IgD-negative memory B cell (primary cell): Measurements from ENCODE around the gene KCNH5. TPM values are rescaled to one million over a fixed set of nuclear protein-coding genes. Genes with fewer than 3 reads are reported as not detected.

Experiments used
- H3K27ac Mint-ChIP-seq, 3 donors: one replicate each; pipeline ENCODE4 v1.8.0; 2020 to 2022; ENCODE audit warnings: mild to moderate bottlenecking in 3 of 3, mixed read lengths in 3 of 3, moderate library complexity in 1 of 3
- H3K27me3 Mint-ChIP-seq: one replicate; pipeline ENCODE4 v1.8.0; 2021; ENCODE audit warnings: mixed read lengths
- H3K36me3 Mint-ChIP-seq: one replicate; pipeline ENCODE4 v1.8.0; 2020; ENCODE audit warnings: mild to moderate bottlenecking, mixed read lengths
- H3K4me1 Mint-ChIP-seq, 3 donors: one replicate each; pipeline ENCODE4 v1.8.0; 2020 to 2022; ENCODE audit warnings: mixed read lengths in 3 of 3, mild to moderate bottlenecking in 1 of 3
- H3K4me3 Mint-ChIP-seq, 4 donors: one replicate each; pipeline ENCODE4 v1.8.0; 2020 to 2022; ENCODE audit warnings: mild to moderate bottlenecking in 4 of 4, mixed read lengths in 4 of 4, moderate library complexity in 3 of 4
- H3K9me3 Mint-ChIP-seq, 3 donors: one replicate each; pipeline ENCODE4 v1.8.0; 2020 to 2021; ENCODE audit warnings: mixed read lengths in 3 of 3, mild to moderate bottlenecking in 1 of 3
- polyA plus RNA-seq: library from polyadenylated mRNA; unstranded; fragments of 300-500 nt; fragmentation: Illumina TruSeq; gene quantifications from one replicate; pipeline ENCODE4 v1.2.3, GENCODE V29; 2021

The KCNH5 gene
- polyA plus RNA-seq, result not detected

DNA sequence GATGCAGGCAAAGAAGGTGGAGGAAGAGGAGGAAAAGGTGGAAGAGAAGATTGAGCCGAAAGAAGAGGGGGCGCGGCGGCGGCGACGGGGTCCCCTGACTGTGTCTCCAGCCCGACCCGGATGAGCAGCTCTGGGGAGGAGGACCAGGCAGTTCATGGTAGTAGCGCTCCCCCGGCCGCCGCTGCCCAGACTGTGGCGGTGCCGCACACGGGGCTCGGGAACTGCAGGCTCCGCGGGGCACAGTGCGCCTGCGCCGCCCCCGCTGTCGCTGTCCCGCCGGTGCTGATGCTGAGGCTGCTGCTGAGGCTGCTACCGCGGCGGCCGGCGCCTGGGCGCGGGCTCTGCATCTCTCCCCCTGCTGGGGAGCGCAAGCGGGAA lies at the start of gene KCNH5:
TSS of gene KCNH5 (minus strand) at position 225 of the 378 bp plus-strand sequence. CDS start 272 bp downstream, outside the sequence.
- Mint-ChIP-seq H3K4me3 (peak within 1 kb of the TSS in 2 of 4 donors; percentile 54 to 58), H3K9me3 (peaks cover 0 to 2% (median 0%) of the 10 kb centered on the region in 3 donors), H3K27me3 (peaks cover 30% of the 10 kb centered on the region), H3K36me3 (no peaks in the 10 kb centered on the region), H3K27ac (no peak within 1 kb of the TSS), H3K4me1 (peaks cover 0 to 4% (median 2%) of the 10 kb centered on the region in 3 donors)

GRCh38 chr14:63091394-63091996 lies 46.2 kb upstream of the KCNH5 start:
- Mint-ChIP-seq H3K9me3 (peaks cover 0 to 7% (median 0%) of the 10 kb centered on the region in 3 donors), H3K4me3 (no peak overlapping the region)

DNA sequence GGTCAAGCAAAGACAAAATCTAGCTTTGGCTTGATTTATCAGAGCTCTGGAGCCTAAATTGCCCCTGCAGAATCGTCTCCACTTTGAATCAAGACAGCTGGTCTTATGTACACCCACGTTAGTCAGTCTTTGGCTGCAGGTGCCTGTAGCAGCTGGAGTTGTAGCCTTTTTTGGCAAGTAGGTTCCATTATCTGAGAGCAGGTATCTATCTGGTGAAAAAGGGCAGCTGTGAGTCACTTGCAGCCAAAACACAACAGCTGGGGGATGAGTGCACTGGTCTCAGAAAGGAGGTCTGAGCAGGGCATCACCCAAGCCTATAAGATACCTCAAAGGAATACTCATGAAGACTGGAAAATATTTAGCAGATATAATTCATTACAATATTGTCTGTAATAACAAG lies 43.6 kb upstream of the KCNH5 start:
- H3K27ac Mint-ChIP-seq, result no peak overlapping the region
- H3K36me3 Mint-ChIP-seq, result no peaks in the 10 kb centered on the region
- H3K4me3 Mint-ChIP-seq, result no peak overlapping the region
- H3K9me3 Mint-ChIP-seq, result peaks cover 0 to 7% (median 2%) of the 10 kb centered on the region in 3 donors
- H3K4me1 Mint-ChIP-seq, result no peaks in the 10 kb centered on the region
- no peaks in the 10 kb centered on the region for H3K27me3 Mint-ChIP-seq

More at GRCh38 chr14:63091394-63091996, 46.2 kb upstream of the KCNH5 start:
- H3K4me1 Mint-ChIP-seq, result no peaks in the 10 kb centered on the region
- H3K27me3 Mint-ChIP-seq, result no peaks in the 10 kb centered on the region
- H3K36me3 Mint-ChIP-seq, result no peaks in the 10 kb centered on the region
- H3K27ac Mint-ChIP-seq, result no peak overlapping the region

GRCh38 chr14:63078569-63078968 lies 33.3 kb upstream of the KCNH5 start:
- Mint-ChIP-seq H3K27ac (no peak overlapping the region), H3K4me1 (no peaks in the 10 kb centered on the region), H3K4me3 (no peak overlapping the region), H3K9me3 (peaks cover 0 to 2% (median 0%) of the 10 kb centered on the region in 3 donors), H3K36me3 (no peaks in the 10 kb centered on the region), H3K27me3 (no peaks in the 10 kb centered on the region)

DNA sequence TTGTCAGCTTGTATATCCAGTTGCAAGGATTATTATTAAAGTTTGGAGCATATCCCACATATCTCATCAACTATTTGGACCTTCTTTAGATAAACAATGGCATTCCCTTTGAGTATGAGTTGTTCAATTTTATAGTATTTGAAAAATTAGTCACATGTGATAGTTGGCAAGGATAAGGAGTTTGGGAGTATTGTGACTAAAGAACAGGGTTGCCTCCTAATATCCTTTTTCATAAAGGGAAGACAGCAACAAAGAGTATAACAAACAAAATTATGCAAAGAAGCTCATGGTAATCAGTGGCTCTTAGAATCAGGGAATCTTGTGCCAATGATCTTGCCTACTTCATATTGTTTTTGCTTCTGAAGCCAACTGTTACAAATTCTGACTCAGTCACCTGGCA lies 31.2 kb upstream of the KCNH5 start:
- no peaks in the 10 kb centered on the region for H3K4me1 Mint-ChIP-seq
- H3K9me3 Mint-ChIP-seq, result peaks cover 0 to 2% (median 0%) of the 10 kb centered on the region in 3 donors
- no peak overlapping the region for H3K4me3 Mint-ChIP-seq
- no peak overlapping the region for H3K27ac Mint-ChIP-seq
- H3K36me3 Mint-ChIP-seq, result no peaks in the 10 kb centered on the region
- peaks cover 3% of the 10 kb centered on the region for H3K27me3 Mint-ChIP-seq

DNA sequence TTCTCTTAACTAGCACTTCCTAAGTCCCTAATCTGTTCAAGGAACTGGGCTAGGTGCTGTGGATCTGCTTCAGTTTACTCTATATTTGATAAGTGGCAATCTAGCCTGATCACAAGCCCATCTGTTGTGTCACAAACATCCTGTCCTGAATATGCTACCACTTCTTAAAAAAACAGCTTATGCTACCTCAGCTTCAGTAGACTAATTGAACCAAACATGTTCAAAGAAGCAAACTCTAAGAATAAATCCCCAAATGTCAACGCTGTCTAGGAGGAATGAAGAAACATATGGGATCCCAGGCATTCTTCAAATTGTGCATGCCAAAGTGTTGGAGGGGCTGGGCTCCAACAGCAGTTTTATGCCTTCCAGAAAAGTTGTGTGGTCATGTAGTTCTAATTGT lies 10.4 kb upstream of the KCNH5 start:
- Mint-ChIP-seq H3K27ac (no peak overlapping the region), H3K4me3 (no peak overlapping the region), H3K9me3 (peaks cover 0 to 4% (median 0%) of the 10 kb centered on the region in 3 donors), H3K36me3 (no peaks in the 10 kb centered on the region), H3K4me1 (no peaks in the 10 kb centered on the region), H3K27me3 (no peaks in the 10 kb centered on the region)

DNA sequence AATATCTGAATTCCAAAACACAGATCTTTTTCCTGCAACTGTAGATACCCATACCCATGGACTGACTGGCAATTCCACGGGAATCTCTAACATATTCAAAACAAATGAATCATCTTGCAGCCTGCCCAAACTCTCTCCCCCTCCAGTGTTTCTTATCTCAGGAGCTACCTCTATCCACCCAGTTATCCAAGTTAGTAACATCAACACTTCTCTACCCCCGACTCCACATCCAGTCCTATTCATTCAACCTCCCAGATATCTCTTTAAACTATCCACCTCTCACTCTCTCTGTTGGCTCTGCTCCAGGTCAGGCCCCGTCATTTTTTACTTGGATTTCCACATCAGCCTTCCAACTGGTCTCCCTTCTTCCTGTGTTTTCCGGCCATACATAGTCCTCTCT lies 6.7 kb upstream of the KCNH5 start:
- Mint-ChIP-seq H3K4me1 (no peaks in the 10 kb centered on the region), H3K27me3 (peaks cover 5% of the 10 kb centered on the region), H3K36me3 (no peaks in the 10 kb centered on the region), H3K27ac (no peak overlapping the region), H3K4me3 (no peak overlapping the region), H3K9me3 (peaks cover 0 to 3% (median 0%) of the 10 kb centered on the region in 3 donors)

- peaks cover 11% of the 10 kb centered on the region for H3K27me3 Mint-ChIP-seq
- peaks cover 0 to 2% (median 0%) of the 10 kb centered on the region in 3 donors for H3K9me3 Mint-ChIP-seq
- no peak overlapping the region for H3K27ac Mint-ChIP-seq
- peaks cover 0 to 2% (median under 1%) of the 10 kb centered on the region in 3 donors for H3K4me1 Mint-ChIP-seq
- no peaks in the 10 kb centered on the region for H3K36me3 Mint-ChIP-seq
- no peak overlapping the region for H3K4me3 Mint-ChIP-seq
These were observed 6.0 kb upstream of the KCNH5 start for GRCh38 chr14:63051301-63051700.

- H3K9me3 Mint-ChIP-seq, result peaks cover 0 to 2% (median 0%) of the 10 kb centered on the region in 3 donors
These were observed 5.4 kb upstream of the KCNH5 start for GRCh38 chr14:63050694-63051093.

GRCh38 chr14:63046339-63047268 lies 1.3 kb upstream of the KCNH5 start:
- Mint-ChIP-seq H3K36me3 (no peaks in the 10 kb centered on the region), H3K4me1 (peaks cover 0 to 4% (median 2%) of the 10 kb centered on the region in 3 donors), H3K9me3 (peaks cover 0 to 2% (median 0%) of the 10 kb centered on the region in 3 donors), H3K27me3 (peaks cover 30% of the 10 kb centered on the region), H3K4me3 (peak overlapping the region in 2 of 4 donors; percentile 47 to 58), H3K27ac (no peak overlapping the region)

More at GRCh38 chr14:63050694-63051093, 5.4 kb upstream of the KCNH5 start:
- peaks cover 14% of the 10 kb centered on the region for H3K27me3 Mint-ChIP-seq
- no peak overlapping the region for H3K27ac Mint-ChIP-seq
- H3K36me3 Mint-ChIP-seq, result no peaks in the 10 kb centered on the region
- no peak overlapping the region for H3K4me3 Mint-ChIP-seq
- peaks cover 0 to 4% (median 2%) of the 10 kb centered on the region in 3 donors for H3K4me1 Mint-ChIP-seq

GRCh38 chr14:63045612-63046320 lies 508 bp upstream of the KCNH5 start:
- H3K4me1 Mint-ChIP-seq, result peaks cover 0 to 4% (median 2%) of the 10 kb centered on the region in 3 donors
- no peak overlapping the region for H3K27ac Mint-ChIP-seq
- no peaks in the 10 kb centered on the region for H3K36me3 Mint-ChIP-seq
- peaks cover 0 to 2% (median 0%) of the 10 kb centered on the region in 3 donors for H3K9me3 Mint-ChIP-seq
- peak overlapping the region in 1 of 4 donors; percentile 58 for H3K4me3 Mint-ChIP-seq
- H3K27me3 Mint-ChIP-seq, result peaks cover 30% of the 10 kb centered on the region

- Mint-ChIP-seq H3K4me3 (no peak overlapping the region), H3K9me3 (no peaks in the 10 kb centered on the region), H3K27me3 (peaks cover 15% of the 10 kb centered on the region), H3K36me3 (no peaks in the 10 kb centered on the region), H3K27ac (no peak overlapping the region), H3K4me1 (no peaks in the 10 kb centered on the region)
These were observed 5.4 kb downstream of the KCNH5 start for GRCh38 chr14:63039866-63040265.

DNA sequence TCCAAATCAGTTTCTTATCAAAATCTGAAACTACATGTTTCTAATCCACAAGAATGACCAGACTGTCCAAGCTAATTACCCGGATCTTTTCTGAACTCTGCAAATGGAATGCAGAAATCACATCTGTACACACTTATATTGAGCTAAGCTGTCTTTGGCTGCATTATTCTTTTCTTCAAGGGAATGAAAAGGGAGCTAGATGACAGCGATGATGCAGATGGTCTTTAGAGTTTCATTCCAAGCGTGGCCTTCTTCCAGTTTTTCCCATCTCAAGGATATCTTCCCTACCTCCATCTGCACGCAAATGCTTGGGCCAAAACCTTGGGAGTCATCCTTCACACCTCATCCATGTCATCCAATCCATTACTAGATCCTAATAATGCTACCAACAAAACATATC lies 12.6 kb downstream of the KCNH5 start:
- no peak overlapping the region for H3K27ac Mint-ChIP-seq
- H3K9me3 Mint-ChIP-seq, result peaks cover 0 to 2% (median 0%) of the 10 kb centered on the region in 3 donors
- no peaks in the 10 kb centered on the region for H3K36me3 Mint-ChIP-seq
- peaks cover 2% of the 10 kb centered on the region for H3K27me3 Mint-ChIP-seq
- H3K4me1 Mint-ChIP-seq, result no peaks in the 10 kb centered on the region
- no peak overlapping the region for H3K4me3 Mint-ChIP-seq

DNA sequence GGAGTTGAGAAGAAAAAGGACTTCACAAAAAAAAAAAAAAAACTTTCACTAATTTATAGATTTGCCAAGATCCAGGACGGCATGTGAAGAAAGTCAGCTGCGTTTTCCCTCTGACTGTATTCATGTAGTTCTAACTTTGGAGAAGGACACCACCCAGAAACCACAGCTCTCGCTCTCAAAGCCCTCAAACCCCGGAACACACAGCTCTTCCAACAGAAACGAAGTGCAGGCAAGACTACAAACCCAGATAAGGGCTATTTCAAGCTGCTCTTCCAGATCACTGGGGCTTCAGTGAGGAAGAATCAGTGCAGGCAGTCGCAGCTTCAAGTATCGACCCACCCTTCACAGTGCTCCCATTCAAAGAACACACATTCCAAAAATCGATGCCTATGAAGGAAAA lies 13.2 kb downstream of the KCNH5 start:
- Mint-ChIP-seq H3K4me3 (no peak overlapping the region), H3K9me3 (peaks cover 0 to 2% (median under 1%) of the 10 kb centered on the region in 3 donors), H3K27me3 (peaks cover 2% of the 10 kb centered on the region), H3K4me1 (no peaks in the 10 kb centered on the region), H3K36me3 (no peaks in the 10 kb centered on the region), H3K27ac (no peak overlapping the region)

- peaks cover 2 to 7% (median 2%) of the 10 kb centered on the region in 3 donors for H3K9me3 Mint-ChIP-seq
- H3K4me3 Mint-ChIP-seq, result no peak overlapping the region
- no peaks in the 10 kb centered on the region for H3K36me3 Mint-ChIP-seq
- H3K27me3 Mint-ChIP-seq, result peaks cover 2% of the 10 kb centered on the region
- H3K27ac Mint-ChIP-seq, result no peak overlapping the region
- H3K4me1 Mint-ChIP-seq, result no peaks in the 10 kb centered on the region
These were observed 15.1 kb downstream of the KCNH5 start for GRCh38 chr14:63030113-63030512.
